HG02973 (cell line): Measurements from ENCODE around the gene EIF6.

Source experiments
- ATAC-seq: cut with Tn5 transposase; IDR thresholded peaks from one replicate; pipeline ENCODE4 v1.9.1; 2021; ENCODE audit warnings: moderate library complexity; ENCODE audit not compliant: unreplicated experiment

The EIF6 gene

DNA sequence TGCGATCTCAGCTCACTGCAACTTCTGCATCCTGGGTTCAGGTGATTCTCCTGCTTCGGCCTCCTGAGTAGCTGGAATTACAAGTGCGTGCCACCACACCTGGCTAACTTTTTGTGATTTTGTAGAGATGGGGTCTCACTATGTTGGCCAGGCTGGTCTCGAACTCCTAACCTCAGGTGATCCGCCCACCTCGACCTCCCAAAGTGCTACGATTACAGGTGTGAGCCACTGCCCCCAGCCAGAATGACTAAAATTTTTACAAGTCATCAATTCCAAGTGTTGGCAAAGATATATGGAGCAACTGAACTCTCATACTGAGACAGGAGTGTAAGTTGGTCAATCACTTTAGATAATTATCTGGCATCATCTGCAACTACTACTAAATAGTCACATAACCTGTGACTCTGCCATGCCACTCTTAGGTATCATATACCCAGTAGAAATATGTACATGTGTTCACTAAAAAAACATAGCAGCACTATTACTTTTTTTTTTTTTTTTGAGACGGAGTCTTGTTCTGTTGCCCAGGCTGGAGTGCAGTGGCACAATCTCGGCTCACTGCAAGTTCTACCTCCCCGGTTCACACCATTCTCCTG, 3.0 kb downstream of the EIF6 start:
- ATAC-seq: no peak

DNA sequence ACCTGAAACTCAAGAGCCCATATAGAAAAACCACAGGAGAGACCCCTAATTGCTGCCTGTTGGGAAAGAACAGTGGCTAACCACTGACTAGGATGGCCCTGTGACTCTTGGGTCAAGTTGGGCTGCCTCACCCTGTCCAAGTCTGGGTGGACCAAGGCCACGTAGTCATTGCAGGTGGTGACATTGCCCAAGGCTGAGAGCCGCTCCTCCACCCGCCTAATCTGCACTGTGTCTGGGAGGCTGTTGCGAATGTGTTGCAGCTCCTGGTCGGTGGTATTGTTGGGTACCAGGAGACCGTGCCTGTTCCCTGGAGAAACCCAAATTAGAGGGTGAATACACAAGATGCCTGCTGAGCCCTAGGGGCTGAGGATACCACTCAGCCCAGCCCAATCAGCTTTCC, 4.0 kb downstream of the EIF6 start:
- ATAC-seq: no peak

DNA sequence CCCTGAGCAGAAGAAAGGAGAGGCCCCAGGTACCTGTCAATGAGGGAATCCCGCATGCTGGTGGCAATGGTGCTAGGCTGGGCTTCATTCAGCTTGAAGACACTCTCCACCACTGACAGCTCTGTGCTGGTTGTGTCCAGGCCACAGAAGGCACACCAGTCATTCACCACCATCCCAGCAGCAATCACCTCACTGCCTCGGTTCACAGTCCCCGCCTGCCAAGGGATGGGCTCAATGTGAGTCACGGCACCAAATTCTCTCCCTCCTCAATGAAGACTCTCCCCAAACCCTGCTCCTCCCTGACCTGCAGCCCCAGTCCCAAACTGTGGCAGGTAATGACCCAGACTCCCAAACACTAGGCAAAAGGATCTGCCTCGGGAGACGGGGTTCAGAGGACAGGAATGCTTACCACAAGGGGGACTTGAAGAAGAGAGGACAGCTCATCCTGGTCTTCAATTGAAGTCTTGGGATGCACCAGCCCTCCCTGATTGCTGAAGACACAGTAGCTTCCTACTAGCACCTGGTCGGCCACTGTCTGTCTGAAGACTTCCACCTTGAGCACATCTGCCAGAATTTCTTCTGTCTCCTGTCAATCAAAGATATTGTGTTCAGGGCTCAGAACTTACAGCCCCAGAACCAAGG, 4.9 kb downstream of the EIF6 start:
- ATAC-seq: no peak

DNA sequence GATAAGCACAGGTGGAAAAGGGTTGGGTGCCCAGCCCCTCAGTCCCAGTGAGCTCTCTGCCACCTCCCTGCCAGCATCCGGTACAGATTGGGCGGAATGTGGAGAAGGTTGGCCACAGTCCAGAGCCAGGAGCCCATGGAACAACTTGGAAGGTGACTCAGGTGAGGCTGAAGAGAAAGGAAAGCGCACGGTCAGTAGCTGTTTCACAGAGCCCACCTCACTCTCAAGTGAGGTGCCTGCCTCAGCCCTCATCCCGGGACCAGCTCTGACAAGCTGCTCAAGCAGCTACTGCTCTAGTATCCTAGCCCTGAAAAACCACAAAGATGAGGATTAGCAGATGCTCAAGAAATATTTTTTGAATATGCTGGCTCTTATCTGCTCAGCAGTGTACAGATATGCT, 5.5 kb downstream of the EIF6 start:
- ATAC-seq: no peak

DNA sequence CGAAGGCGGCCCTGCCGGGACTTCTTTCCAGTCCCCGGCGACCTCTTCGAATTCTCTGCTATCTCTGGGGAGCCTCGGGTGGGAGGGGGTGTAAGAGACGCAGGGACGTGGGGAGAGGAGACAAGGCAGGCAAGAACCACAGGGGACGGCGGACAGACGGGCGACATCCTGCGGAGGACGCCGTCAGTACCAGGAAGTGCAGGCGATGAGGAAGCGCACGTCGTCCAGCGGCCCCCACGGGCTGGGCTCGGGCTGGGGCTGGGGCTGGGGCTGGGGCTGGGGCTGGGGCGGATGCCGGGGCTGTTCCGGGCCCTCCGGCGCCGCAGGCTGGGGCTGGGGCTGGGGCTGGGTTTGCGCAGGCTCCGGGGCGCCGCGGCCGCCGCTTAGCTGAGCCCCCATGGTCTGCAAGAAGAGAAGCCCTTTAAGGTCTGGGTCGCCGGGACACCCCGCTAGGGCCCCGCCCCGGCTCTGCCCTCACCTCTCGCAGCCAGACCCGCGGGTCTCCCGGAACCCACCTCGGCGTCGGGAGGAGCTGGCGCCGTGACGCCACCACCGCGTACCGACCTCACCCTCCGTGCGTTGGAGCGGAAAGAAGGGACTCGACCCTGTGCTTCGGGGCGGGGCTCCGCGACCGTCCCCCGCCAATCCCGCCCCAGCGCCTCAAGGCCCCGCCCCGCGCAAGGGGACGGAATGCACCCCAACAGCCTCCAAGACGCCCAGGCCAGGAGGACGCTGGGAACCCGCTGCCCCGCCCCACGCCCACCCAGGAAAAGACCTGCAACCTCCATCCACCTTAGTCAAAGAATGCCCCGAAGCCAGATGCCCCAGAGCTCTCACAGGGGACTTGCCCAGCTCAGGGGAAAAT, 6.8 kb downstream of the EIF6 start, which contains the start of gene MMP24OS:
Gene MMP24OS, minus strand, starts transcription at position 592 of the 865 bp plus-strand sequence. Its CDS starts 193 bp downstream, at position 399.
- ATAC-seq: peak; percentile 61

DNA sequence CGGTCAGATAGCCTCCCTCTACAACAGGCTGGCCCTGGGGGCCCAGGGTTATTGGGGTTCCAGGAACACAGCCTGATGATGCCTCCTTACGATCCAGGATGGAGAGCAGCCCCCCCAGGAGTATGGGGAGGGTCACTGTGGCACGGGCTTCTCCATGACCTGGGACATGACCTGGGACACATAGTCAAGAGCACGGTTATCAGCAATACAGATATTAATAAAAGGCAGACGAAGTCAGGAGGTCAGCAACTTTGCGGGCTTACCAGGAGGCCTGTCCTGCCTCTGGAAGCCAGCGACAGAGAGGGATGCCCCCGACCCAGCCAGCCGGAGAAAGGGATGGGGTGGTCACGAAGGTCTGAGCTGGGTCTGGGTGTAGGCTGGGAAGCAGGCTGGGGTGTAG, 7.4 kb downstream of the EIF6 start:
- peak; percentile 20 for ATAC-seq

DNA sequence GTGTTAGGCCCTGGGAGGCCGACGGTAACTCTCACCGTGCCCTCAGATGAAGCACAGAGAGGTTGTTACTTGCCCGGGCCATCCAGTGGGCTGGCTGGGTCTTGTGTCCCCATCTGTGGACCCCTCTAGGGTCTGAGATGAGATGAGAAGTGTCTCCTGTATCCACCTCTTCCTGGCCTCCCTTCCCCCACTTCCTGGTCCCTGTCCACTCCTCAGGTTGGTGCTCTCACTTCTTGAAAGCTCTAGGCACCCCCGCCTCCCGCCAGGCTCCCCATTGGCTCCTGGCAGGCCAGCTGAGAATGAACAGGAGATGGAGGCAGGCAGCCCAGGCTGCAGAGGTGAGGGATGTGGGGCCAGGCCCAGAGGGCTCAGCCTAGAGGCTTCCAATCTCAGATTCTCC, 8.2 kb downstream of the EIF6 start:
- ATAC-seq: no peak

DNA sequence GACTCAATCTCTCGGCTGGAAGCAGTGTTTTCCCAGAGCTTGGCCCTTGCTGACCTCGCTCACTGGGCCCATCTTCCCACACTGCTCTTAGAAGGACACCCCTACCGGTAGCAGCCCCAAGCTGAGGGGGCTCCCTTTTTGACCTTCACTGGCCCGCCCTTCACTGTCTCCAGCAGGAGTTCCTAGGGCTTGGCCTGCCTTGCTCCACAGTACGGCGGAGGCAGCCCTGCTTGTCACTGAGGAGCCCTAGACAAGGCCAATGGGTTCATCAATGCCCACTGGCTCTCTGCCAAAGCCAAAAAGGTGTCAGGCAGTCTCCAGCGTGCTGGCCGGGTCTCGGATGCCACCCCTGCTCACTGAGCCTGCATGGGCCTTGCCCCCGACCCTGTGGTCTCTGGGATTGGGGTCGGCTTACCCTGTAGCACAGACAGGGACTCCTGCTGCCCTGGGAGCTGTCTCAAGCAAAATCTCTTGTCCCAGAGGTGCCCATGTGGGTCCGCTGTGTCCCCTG, 8.8 kb downstream of the EIF6 start:
- ATAC-seq: no peak

DNA sequence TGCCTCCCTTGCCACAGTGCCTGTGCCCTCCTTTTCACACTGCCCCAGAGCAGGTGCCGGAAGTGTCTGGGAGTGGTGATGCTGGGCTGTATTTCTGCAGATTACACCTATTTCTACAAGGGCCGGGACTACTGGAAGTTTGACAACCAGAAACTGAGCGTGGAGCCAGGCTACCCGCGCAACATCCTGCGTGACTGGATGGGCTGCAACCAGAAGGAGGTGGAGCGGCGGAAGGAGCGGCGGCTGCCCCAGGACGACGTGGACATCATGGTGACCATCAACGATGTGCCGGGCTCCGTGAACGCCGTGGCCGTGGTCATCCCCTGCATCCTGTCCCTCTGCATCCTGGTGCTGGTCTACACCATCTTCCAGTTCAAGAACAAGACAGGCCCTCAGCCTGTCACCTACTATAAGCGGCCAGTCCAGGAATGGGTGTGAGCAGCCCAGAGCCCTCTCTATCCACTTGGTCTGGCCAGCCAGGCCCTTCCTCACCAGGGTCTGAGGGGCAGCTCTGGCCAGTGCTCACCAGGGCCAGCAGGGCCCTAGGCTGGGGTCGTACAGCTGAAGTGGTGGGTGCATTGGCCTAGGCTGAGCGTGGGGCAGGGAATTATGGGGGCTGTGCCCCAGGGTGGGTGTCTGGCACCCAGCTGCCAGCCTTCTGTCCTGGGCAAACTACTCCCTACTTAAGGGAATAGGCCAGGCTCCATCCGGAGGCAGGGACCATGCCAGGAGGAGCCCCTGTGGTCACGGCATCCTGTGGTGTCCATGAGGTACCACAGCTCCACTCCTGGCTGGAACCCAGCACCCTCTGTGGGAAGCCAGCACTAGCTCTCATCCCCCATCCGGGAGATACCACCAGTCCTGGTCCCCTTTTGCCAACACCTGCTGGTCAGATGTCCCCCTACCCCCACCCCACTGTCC, 10.1 kb downstream of the EIF6 start:
- no peak for ATAC-seq

DNA sequence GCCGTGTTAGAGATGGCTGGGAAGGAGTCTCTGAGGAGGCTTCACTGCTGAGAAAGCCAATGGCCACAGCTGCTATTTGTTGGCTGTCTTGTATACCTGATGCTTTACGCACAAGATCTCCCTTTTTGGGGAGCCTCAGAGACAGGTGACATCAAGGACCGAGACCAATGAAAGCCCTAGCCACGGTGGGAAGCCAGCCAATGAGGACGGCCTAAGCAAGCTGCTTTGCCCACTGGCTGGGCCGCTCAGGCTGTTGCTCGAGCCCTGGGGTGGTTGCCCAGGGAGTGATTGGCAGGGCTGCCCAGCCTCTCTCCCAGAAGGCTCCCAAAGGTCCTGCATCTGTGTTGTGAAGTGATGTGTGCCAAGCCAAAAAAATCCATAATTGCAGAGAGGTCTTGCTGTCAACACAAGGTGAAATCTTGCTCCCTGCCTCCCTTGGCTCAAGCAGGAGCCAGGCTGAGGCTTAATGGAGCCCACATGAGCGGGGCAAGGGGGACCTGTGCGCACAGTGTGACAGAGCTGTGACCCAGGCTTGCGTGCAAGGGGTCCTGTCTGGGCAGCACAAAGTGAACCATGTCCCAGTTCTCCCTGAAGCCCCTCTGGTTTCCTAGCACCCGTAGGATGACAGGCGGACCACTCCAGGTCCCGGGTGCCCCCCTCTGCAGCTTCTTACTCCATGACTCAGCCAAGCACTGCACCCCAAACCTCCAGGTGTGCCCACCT, 11.0 kb downstream of the EIF6 start:
- no peak for ATAC-seq

DNA sequence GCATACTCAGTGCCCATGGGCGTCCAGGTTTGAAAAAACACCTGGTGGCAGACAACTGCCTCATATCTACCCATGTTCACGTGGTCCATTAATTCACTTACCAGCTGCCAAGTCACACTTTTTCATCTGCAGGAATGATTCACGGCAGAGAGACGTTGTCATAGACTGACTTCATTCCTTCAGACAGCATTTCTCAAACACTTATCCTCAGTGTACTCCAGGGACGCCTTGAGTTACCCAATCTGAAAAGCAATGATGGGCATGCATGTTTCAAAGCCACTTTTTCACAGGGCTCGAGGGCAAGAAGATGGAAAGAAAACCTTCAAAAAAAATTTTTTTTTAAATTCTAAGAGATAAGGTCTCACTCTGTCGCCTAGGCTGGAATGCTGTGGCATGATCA, 12.7 kb downstream of the EIF6 start:
- ATAC-seq: no peak

DNA sequence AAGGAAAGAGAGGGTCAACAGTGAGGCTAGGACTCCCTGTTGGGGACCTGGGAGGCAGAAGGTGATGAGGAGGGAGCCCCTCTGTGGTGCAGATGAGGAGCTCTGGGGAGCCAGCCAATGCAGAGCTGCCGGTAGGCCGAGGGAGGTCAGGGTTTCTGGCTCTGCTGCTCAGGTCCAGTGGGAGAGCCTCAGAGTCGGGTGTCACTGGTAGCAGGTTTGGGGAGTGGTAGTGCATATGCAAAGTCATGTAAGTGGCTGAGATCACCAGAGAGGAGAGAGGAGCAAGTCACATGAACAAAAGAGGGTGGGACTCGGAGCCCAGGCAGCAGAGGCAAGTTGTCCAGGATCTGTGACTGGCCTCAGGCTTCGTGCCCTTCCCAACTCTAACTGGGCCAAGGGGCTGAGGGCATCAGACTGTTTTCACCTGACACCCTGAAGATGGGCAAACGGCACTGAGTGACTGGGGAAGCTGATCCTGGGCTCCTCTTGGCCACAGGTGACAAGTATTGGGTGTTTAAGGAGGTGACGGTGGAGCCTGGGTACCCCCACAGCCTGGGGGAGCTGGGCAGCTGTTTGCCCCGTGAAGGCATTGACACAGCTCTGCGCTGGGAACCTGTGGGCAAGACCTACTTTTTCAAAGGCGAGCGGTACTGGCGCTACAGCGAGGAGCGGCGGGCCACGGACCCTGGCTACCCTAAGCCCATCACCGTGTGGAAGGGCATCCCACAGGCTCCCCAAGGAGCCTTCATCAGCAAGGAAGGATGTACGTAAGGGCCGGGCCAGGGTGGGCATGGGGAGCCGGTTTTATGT, 13.3 kb downstream of the EIF6 start:
- no peak for ATAC-seq

DNA sequence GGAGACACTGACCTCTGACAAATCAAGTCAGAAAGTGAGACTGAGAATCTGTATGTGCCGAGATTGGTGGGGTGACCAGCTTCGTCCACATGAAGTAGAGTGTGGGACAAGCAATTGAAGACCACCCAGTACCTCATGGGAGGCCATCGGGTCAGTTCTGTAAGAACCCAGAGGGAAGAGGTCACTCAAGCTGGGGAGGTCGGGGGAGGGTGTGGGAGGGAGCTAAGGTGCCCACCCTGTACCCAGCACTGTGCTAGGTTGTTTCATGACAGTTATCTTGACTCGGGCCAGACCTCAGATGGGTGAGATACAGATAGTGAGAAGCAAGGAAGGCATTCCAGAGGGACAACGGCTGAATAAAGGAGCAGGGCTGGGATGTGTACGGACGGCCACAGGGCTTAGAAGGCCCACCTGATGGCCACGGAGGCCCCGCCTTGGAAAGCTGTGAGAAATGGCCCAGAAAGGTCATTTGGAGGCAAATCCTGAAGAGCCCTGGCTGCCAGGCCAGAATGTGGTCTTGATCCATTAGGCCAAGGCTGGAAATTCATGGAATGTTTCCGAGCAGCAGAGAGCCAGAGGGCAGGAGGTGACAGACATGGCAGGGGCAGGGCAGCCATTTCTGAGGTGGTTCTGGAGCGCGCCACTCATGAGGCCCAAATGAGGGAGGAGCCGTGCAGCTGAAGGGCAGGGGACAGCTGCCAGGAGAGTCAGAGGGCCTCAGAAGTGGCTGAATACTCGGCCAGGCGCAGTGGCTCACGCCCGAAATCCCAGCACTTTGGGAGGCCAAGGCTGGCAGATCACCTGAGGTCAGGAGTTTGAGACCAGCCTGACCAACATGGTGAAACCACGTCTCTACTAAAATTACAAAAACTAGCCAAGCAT, 14.3 kb downstream of the EIF6 start:
- ATAC-seq: no peak

DNA sequence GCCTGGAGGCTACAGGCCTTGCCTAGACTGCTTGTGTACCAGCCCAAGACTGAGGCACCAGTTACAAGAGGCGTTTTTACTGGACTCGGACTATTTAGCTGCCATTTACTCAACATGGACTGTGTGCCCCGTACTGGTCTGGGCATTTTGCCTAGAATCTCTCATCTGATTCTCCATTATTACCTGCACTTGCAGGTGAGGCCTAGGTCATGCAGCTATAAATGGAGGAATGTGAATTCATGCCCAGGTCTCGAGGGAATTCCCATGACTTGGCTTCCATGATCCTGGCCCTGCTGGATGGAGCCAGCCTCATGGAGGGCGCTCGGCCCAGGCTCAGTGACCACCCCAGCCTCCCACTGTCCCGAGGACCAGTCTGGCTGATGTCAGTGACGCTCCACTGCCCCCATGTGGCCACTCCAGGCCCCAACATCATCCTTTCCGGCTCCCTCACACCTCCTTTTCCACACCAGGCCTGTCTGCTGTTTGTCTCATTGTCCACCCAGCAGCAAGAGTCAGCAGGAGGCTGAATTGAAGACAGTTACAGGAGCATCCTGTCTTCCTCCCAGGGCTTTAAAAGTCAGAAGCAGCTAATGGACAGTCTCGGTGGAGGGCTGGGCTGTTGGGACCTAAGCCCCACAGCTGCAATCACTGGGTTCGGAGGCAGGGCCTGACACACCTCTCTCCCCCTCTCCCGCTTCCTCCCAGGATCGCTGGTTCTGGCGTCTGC, 15.4 kb downstream of the EIF6 start:
- no peak for ATAC-seq

DNA sequence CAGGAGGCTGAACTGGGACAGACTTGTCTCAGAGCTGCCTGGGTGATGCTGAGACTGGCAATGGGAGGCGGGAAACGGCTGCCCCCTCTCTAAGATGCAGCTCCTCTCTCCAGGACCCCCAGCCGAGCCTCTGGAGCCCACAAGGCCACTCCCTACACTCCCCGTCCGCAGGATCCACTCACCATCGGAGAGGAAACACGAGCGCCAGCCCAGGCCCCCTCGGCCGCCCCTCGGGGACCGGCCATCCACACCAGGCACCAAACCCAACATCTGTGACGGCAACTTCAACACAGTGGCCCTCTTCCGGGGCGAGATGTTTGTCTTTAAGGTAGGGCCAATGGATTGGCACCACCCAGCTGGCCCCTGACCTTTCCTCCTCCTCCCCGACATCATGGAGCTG, 17.5 kb downstream of the EIF6 start:
- no peak for ATAC-seq

DNA sequence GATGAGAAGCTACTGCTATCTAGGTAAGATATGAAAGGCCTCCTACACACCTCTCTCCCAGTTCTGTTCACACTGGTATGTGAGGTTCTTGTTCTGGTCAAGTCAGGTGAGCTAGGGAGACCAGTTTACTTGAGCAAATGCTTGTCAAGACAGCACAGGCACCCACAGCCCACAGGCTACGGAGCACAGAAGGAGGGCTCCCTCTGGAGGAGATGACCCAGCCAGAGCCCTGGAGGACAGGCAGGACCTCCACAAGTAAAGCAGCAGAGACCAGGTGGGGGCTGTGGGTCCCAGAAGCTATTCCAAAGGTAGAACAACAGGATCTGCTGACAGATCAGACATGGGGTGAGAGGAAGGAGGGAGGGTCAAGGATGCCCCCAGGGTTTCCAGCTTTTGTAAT, 19.8 kb downstream of the EIF6 start:
- no peak for ATAC-seq

DNA sequence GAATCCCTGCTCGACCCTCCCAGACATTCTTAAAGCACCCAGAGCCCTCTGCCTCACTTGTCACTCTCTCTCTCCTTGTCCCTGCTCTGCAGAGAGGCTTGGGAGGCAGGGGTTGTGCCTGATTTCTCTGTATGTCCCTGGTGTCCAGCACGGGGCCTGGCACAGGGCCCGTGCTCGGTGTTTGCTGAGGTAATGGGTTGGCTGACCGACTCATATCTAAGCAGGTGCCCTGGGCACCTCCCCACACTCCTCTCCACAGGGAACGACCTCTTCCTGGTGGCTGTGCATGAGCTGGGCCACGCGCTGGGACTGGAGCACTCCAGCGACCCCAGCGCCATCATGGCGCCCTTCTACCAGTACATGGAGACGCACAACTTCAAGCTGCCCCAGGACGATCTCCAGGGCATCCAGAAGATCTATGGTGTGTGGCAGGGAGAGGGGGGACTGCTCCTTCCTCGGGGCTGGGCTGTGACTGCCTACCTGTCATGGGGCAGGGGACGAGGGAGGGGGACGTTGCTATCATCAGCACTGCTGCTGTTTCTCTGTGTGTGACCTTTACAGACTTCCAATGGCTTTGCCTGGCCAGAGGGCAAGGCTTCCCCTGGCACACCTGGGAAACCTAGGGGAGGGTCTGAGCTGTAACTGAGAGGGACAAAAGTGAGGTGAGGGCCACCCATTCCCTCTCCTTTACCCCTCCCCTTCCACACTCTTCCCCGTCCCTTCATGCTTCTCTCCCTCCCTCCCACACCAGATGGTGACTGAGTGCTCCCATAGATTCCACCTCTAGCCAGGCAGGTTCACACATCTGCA, 20.8 kb downstream of the EIF6 start:
- ATAC-seq: no peak
